Bladder microvascular endothelial cell (primary cell): Measurements from ENCODE around the gene ZNF267. TPM values are rescaled to one million over a fixed set of nuclear protein-coding genes. Genes with fewer than 3 reads are reported as not detected.

Experiments used
- total RNA-seq: library from RNA; depleted of rRNA; stranded (reverse); fragments of >200 nt; gene quantifications from 2 replicates; pipeline ENCODE4 v1.2.3, GENCODE V29; 2014

Gene ZNF267
- total RNA-seq, result 22.0 and 37.0 TPM in 2 replicates

DNA sequence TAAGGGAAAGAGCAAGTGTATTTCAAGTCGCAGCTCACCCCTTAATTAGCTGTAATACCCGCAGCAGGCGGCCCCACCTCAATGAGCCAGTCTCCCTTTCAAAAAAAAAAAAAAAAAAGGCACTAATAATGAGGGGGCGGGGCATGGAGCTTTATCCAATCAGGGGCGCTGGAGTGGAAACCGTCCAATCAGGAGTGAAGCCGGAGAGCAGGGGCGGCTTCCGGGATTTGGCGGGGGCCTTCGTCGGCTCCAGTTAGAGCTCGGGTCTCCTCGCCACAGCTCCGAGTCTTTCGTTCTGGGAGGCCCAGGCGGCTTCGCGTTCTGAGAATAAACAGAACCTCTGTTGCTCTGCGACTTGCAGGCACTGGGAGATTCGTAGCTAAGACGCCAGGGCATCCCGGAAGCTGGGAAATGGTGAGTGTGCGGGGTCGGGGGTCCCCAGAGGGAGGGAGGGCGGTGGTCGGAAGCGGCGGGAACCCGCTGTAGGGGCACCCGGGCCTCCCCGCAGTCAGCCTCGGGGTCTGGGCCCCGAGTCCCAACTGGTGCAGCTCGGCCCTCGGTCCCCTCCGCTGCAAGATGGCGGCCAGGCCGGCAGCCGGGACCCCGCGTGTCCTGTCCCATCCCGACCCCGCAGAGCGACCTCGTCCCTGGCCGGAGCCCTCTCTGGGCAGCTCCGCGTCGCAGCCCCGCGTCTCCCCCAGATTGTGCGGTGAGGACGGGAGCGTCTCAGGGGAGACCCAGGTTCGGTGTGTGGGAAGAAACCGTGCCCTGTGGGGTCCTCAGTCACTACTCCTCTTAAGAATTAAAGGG, at the start of gene ZNF267:
TSS of gene ZNF267 (plus strand) at position 252 of the 810 bp plus-strand sequence. CDS start at position 412, 160 bp downstream.

